ENCODE data around the gene LRFN5. TPM values are rescaled to one million over a fixed set of nuclear protein-coding genes. Genes with fewer than 3 reads are reported as not detected.

LRFN5 gene
- polyA plus RNA-seq, 1 experiment = 3.3 TPM

- CTCF ChIA-PET = no interaction called here
- DNase-seq (ENCODE audit: low read depth, low spot score) = no peak
- H3K9me3 ChIP-seq (ENCODE audit: control insufficient read depth, insufficient read depth, low read length) = no peaks in the 10 kb centered on the region
- H3K27me3 ChIP-seq (ENCODE audit: control insufficient read depth, insufficient read depth, low read length) = no peaks in the 10 kb centered on the region
- POLR2A ChIA-PET = no interaction called here
- no peak for TF ChIP-seq CTCF (IDR thresholded peaks at IDR 0.05; ENCODE audit: low read depth, low read length)
- no peak overlapping the region for H3K4me3 ChIP-seq (ENCODE audit: low read depth, low read length)
- no peak overlapping the region for H3K27ac ChIP-seq (ENCODE audit: low read depth, low read length)
These were observed 199.8 kb downstream of the LRFN5 start for GRCh38 chr14:41806366-41806975.

GRCh38 chr14:41810362-41810761, 203.7 kb downstream of the LRFN5 start:
- POLR2A ChIA-PET = no interaction called here

GRCh38 chr14:41817626-41818025, 210.9 kb downstream of the LRFN5 start:
- no peak overlapping the region for H3K27ac ChIP-seq (ENCODE audit: low read depth, low read length)
- CTCF ChIA-PET = no interaction called here
- H3K9me3 ChIP-seq (ENCODE audit: control insufficient read depth, insufficient read depth, low read length) = no peaks in the 10 kb centered on the region
- DNase-seq (ENCODE audit: low read depth, low spot score) = no peak
- POLR2A ChIA-PET = interaction anchor here (0.8 kb wide), 1 partner anchor 12 kb away, joined by 3 read pairs; no protein-coding TSS in a partner anchor
- H3K27me3 ChIP-seq (ENCODE audit: control insufficient read depth, insufficient read depth, low read length) = no peaks in the 10 kb centered on the region
- no peak overlapping the region for H3K4me3 ChIP-seq (ENCODE audit: low read depth, low read length)
- TF ChIP-seq CTCF (IDR thresholded peaks at IDR 0.05; ENCODE audit: low read depth, low read length) = no peak

More at GRCh38 chr14:41810362-41810761, 203.7 kb downstream of the LRFN5 start:
- Histone ChIP-seq H3K4me3 (ENCODE audit: low read depth, low read length) (no peak overlapping the region), H3K27me3 (ENCODE audit: control insufficient read depth, insufficient read depth, low read length) (no peaks in the 10 kb centered on the region), H3K9me3 (ENCODE audit: control insufficient read depth, insufficient read depth, low read length) (no peaks in the 10 kb centered on the region), H3K27ac (ENCODE audit: low read depth, low read length) (no peak overlapping the region)
- CTCF ChIA-PET = no interaction called here
- no peak for TF ChIP-seq CTCF (IDR thresholded peaks at IDR 0.05; ENCODE audit: low read depth, low read length)
- DNase-seq (ENCODE audit: low read depth, low spot score) = no peak

- Histone ChIP-seq H3K9me3 (ENCODE audit: control insufficient read depth, insufficient read depth, low read length) (no peaks in the 10 kb centered on the region), H3K4me3 (ENCODE audit: low read depth, low read length) (no peak overlapping the region), H3K27me3 (ENCODE audit: control insufficient read depth, insufficient read depth, low read length) (no peaks in the 10 kb centered on the region), H3K27ac (ENCODE audit: low read depth, low read length) (no peak overlapping the region)
- ChIA-PET CTCF (interaction anchor here (0.6 to 0.8 kb wide), 2 partner anchors 215 to 265 kb away, joined by 3 to 5 read pairs; no protein-coding TSS in a partner anchor), POLR2A (no interaction called here)
- no peak for DNase-seq (ENCODE audit: low read depth, low spot score)
- peak; percentile 28 for TF ChIP-seq CTCF (IDR thresholded peaks at IDR 0.05; ENCODE audit: low read depth, low read length)
These were observed 217.8 kb downstream of the LRFN5 start for GRCh38 chr14:41824441-41824840.

GRCh38 chr14:41825622-41826021, 218.9 kb downstream of the LRFN5 start:
- CTCF ChIA-PET = no interaction called here
- Histone ChIP-seq H3K27ac (ENCODE audit: low read depth, low read length) (no peak overlapping the region), H3K9me3 (ENCODE audit: control insufficient read depth, insufficient read depth, low read length) (no peaks in the 10 kb centered on the region), H3K27me3 (ENCODE audit: control insufficient read depth, insufficient read depth, low read length) (no peaks in the 10 kb centered on the region), H3K4me3 (ENCODE audit: low read depth, low read length) (no peak overlapping the region)
- POLR2A ChIA-PET = no interaction called here
- no peak for DNase-seq (ENCODE audit: low read depth, low spot score)
- TF ChIP-seq CTCF (IDR thresholded peaks at IDR 0.05; ENCODE audit: low read depth, low read length) = no peak
